ENCODE data around the gene CDCA5. TPM values are rescaled to one million over a fixed set of nuclear protein-coding genes. Genes with fewer than 3 reads are reported as not detected.

The CDCA5 gene
- polyA plus RNA-seq, 3 donors: 0.20 to 0.28 TPM; not detected in 1

DNA sequence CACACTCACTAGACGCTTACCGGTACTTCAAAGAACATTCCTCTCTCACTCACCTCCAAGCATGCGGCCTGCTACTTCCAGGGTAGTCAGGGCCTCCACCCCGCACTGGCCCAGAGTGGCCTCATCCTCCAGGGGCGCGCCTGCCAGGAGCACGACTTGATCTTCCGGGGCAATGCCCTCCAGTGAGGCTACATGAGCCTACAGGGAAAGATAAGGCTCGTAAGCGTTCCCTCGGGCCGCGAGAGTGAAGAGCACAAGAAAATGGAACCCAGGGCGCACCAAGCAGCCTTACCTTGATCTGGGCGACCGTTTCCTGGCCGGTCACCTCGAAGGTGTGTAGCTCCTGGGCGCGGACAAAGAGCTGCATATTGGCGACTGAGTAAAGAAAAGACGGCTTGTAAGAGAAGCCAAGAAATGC, 37.6 kb upstream of the CDCA5 start:
- Mint-ChIP-seq H3K27ac (peak overlapping the region; percentile 99 to 100 (median 99)), H3K27me3 (ENCODE audit: low read depth in 3 of 3) (no peaks in the 10 kb centered on the region), H3K36me3 (peaks cover 54 to 63% of the 10 kb centered on the region in 2 donors), H3K4me3 (peak overlapping the region; percentile 96 to 98), H3K9me3 (no peaks in the 10 kb centered on the region), H3K4me1 (peaks cover 21% of the 10 kb centered on the region)
- under 1% methylated on average over 22 of the region's 22 CpGs for whole genome bisulfite sequencing (ENCODE audit: insufficient coverage)
- H3K9me3 ChIP-seq (replicated peaks in 1 of 2; ENCODE audit: control insufficient read depth in 1 of 2, insufficient read depth in 1 of 2, low read length in 2 of 2): no peaks in the 10 kb centered on the region
- H4K20me1 ChIP-seq (ENCODE audit: insufficient read depth, low read length): peaks cover 12% of the 10 kb centered on the region
- peaks cover 64% of the 10 kb centered on the region for H3K79me2 ChIP-seq (ENCODE audit: insufficient read depth, low read length)
- TF ChIP-seq, protein P1, sequence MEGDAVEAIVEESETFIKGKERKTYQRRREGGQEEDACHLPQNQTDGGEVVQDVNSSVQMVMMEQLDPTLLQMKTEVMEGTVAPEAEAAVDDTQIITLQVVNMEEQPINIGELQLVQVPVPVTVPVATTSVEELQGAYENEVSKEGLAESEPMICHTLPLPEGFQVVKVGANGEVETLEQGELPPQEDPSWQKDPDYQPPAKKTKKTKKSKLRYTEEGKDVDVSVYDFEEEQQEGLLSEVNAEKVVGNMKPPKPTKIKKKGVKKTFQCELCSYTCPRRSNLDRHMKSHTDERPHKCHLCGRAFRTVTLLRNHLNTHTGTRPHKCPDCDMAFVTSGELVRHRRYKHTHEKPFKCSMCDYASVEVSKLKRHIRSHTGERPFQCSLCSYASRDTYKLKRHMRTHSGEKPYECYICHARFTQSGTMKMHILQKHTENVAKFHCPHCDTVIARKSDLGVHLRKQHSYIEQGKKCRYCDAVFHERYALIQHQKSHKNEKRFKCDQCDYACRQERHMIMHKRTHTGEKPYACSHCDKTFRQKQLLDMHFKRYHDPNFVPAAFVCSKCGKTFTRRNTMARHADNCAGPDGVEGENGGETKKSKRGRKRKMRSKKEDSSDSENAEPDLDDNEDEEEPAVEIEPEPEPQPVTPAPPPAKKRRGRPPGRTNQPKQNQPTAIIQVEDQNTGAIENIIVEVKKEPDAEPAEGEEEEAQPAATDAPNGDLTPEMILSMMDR (IDR thresholded peaks at IDR 0.05): no peak
- intact Hi-C loops (cut with micrococcal nuclease): loop anchor here in 1 of 2 donors (5.0 kb wide), 1 partner anchor 204 kb away; the partner anchor contains the start of gene ATG2A
- peak overlapping the region; percentile 98 for H3K9ac ChIP-seq (ENCODE audit: insufficient read depth, low read length, poor library complexity, severe bottlenecking)
- H2AFZ ChIP-seq (ENCODE audit: insufficient read depth, low read depth, low read length, poor library complexity, severe bottlenecking): peak overlapping the region; percentile 92
- peak overlapping the region; percentile 89 for H3K4me2 ChIP-seq (replicated peaks; ENCODE audit: extremely low read depth, low read length, poor library complexity, severe bottlenecking)
- peaks cover 24 to 40% of the 10 kb centered on the region in 2 donors for H3K4me1 ChIP-seq (ENCODE audit: control insufficient read depth in 1 of 2, insufficient read depth in 2 of 2, low read length in 2 of 2)
- H3K27me3 ChIP-seq (ENCODE audit: control insufficient read depth in 2 of 2, insufficient read depth in 2 of 2, low read length in 2 of 2): no peaks in the 10 kb centered on the region
- peaks cover 47 to 56% of the 10 kb centered on the region in 2 donors for H3K36me3 ChIP-seq (replicated peaks in 1 of 2; ENCODE audit: control insufficient read depth in 1 of 2, insufficient read depth in 2 of 2, low read length in 2 of 2)
- DNase-seq: peak in 2 of 3 donors; percentile 38 to 43
- H3K4me3 ChIP-seq (replicated peaks in 1 of 3; ENCODE audit: low read depth in 2 of 3, low read length in 3 of 3): peak overlapping the region; percentile 72 to 93 (median 91)
- peak overlapping the region; percentile 87 to 99 for H3K27ac ChIP-seq (ENCODE audit: low read depth in 1 of 2, low read length in 2 of 2)

DNA sequence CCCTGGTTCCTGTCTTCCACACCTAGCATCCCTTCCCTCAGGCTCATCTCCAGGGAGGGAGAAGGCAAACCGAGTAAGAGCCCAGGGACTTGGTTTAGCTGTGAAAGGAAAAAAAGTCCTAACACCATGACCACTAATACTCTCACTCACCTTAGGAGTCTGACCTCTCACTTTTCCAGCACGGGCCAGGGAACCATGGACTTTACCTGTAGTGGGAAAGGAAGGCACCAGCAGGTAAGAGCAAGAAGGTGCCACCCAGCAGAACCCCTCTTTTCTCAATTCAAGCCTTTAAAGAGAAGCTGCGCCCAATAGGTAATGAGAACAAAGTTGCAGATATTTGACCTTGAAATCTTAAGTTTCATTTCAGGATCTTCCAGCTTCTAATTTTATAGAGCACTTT, 37.0 kb upstream of the CDCA5 start:
- TF ChIP-seq, protein P1 (IDR thresholded peaks at IDR 0.05): no peak
- H3K27ac Mint-ChIP-seq: peak overlapping the region; percentile 99 to 100 (median 99)
- Histone ChIP-seq H3K9ac (ENCODE audit: insufficient read depth, low read length, poor library complexity, severe bottlenecking) (peak overlapping the region; percentile 98), H3K9me3 (replicated peaks in 1 of 2; ENCODE audit: control insufficient read depth in 1 of 2, insufficient read depth in 1 of 2, low read length in 2 of 2) (no peaks in the 10 kb centered on the region), H3K79me2 (ENCODE audit: insufficient read depth, low read length) (peaks cover 70% of the 10 kb centered on the region), H3K27me3 (ENCODE audit: control insufficient read depth in 2 of 2, insufficient read depth in 2 of 2, low read length in 2 of 2) (no peaks in the 10 kb centered on the region), H2AFZ (ENCODE audit: insufficient read depth, low read depth, low read length, poor library complexity, severe bottlenecking) (no peak overlapping the region), H4K20me1 (ENCODE audit: insufficient read depth, low read length) (peaks cover 16% of the 10 kb centered on the region), H3K36me3 (replicated peaks in 1 of 2; ENCODE audit: control insufficient read depth in 1 of 2, insufficient read depth in 2 of 2, low read length in 2 of 2) (peaks cover 43 to 49% of the 10 kb centered on the region in 2 donors), H3K27ac (ENCODE audit: low read depth in 1 of 2, low read length in 2 of 2) (peak overlapping the region; percentile 87 to 99), H3K4me1 (ENCODE audit: control insufficient read depth in 1 of 2, insufficient read depth in 2 of 2, low read length in 2 of 2) (peaks cover 28 to 46% of the 10 kb centered on the region in 2 donors), H3K4me3 (replicated peaks in 1 of 3; ENCODE audit: low read depth in 2 of 3, low read length in 3 of 3) (peak overlapping the region; percentile 72 to 93 (median 91)), H3K4me2 (replicated peaks; ENCODE audit: extremely low read depth, low read length, poor library complexity, severe bottlenecking) (peak overlapping the region; percentile 89)
- H3K36me3 Mint-ChIP-seq: peaks cover 51 to 60% of the 10 kb centered on the region in 2 donors
- no peaks in the 10 kb centered on the region for H3K9me3 Mint-ChIP-seq
- intact Hi-C loops (cut with micrococcal nuclease): loop anchor here in 1 of 2 donors (5.0 kb wide), 1 partner anchor 204 kb away; the partner anchor contains the start of gene ATG2A
- no peaks in the 10 kb centered on the region for H3K27me3 Mint-ChIP-seq (ENCODE audit: low read depth in 3 of 3)
- H3K4me3 Mint-ChIP-seq: peak overlapping the region; percentile 96 to 98
- H3K4me1 Mint-ChIP-seq: peaks cover 27% of the 10 kb centered on the region
- no CpG with 5 or more reads among the region's 3 CpGs for WGBS (ENCODE audit: insufficient coverage)
- DNase-seq: no peak

Data from CD14-positive monocyte (primary cell).